ENCODE measurements around the gene KLHL10.

DNA sequence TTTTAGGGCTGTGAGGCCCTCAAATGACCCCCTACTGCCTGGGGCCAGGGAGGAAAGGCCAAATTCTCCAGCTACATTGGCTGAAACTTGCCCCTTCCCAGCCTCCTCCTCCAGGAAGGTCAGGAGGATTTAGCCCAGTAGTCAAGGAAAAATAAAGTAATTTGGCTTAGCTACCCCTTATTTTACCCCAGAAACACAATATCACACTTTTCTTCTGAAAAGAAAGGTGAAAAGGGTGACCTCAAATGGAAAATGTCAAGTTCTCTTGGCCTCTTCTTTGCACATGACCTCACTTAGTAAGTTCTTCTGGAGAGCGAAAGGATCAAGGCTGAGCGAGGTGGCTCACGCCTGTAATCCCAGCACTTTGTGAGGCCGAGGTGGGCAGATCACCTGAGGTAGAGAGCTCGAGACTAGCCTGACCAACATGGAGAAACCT is 43.1 kb upstream of the KLHL10 start:
- TF ChIP-seq RFX5 (IDR thresholded peaks at IDR 0.05) (no peak), HDAC2 (IDR thresholded peaks at IDR 0.05) (no peak), CHD2 (IDR thresholded peaks at IDR 0.05; ENCODE audit: low read length, partially characterized antibody) (no peak), RCOR1 (IDR thresholded peaks at IDR 0.05; ENCODE audit: low read depth, low read length) (no peak), RAD21 (conservative IDR thresholded peaks at IDR 0.05 in 1 of 2, IDR thresholded peaks at IDR 0.05 in 1 of 2) (no peak), POLR2A (IDR thresholded peaks at IDR 0.05; ENCODE audit: low read length) (no peak), MAZ (IDR thresholded peaks at IDR 0.05; ENCODE audit: borderline replicate concordance, low read depth, low read length) (no peak), HES2 (IDR thresholded peaks at IDR 0.05) (no peak), FOXS1 (CRISPR knock-in tag; IDR thresholded peaks at IDR 0.05) (no peak)
- TF ChIP-seq, protein P1, sequence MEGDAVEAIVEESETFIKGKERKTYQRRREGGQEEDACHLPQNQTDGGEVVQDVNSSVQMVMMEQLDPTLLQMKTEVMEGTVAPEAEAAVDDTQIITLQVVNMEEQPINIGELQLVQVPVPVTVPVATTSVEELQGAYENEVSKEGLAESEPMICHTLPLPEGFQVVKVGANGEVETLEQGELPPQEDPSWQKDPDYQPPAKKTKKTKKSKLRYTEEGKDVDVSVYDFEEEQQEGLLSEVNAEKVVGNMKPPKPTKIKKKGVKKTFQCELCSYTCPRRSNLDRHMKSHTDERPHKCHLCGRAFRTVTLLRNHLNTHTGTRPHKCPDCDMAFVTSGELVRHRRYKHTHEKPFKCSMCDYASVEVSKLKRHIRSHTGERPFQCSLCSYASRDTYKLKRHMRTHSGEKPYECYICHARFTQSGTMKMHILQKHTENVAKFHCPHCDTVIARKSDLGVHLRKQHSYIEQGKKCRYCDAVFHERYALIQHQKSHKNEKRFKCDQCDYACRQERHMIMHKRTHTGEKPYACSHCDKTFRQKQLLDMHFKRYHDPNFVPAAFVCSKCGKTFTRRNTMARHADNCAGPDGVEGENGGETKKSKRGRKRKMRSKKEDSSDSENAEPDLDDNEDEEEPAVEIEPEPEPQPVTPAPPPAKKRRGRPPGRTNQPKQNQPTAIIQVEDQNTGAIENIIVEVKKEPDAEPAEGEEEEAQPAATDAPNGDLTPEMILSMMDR (IDR thresholded peaks at IDR 0.05), result no peak
- TF ChIP-seq, protein P2, sequence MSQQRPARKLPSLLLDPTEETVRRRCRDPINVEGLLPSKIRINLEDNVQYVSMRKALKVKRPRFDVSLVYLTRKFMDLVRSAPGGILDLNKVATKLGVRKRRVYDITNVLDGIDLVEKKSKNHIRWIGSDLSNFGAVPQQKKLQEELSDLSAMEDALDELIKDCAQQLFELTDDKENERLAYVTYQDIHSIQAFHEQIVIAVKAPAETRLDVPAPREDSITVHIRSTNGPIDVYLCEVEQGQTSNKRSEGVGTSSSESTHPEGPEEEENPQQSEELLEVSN (IDR thresholded peaks at IDR 0.05; ENCODE audit: borderline replicate concordance, low read depth), result no peak

Data from A549 (cell line).